GOT3 (cell line): Measurements from ENCODE around the gene CSF1R.

Source experiments
- DNase-seq: peaks from one replicate; lab custom pipeline; 2025; ENCODE audit warnings: mixed read lengths; lab: John Stamatoyannopoulos, UW

Gene CSF1R

GRCh38 chr5:150069672-150070627 is 16.4 kb downstream of the CSF1R start:
- no peak for DNase-seq

GRCh38 chr5:150068961-150069645 is 17.3 kb downstream of the CSF1R start:
- no peak for DNase-seq

GRCh38 chr5:150068472-150068871 is 17.9 kb downstream of the CSF1R start:
- DNase-seq, result no peak

GRCh38 chr5:150068071-150068470 is 18.3 kb downstream of the CSF1R start:
- no peak for DNase-seq

GRCh38 chr5:150067405-150067960 is 18.9 kb downstream of the CSF1R start:
- DNase-seq, result no peak

- DNase-seq, result no peak
Observed at GRCh38 chr5:150066901-150067396, 19.4 kb downstream of the CSF1R start.

- no peak for DNase-seq
Observed at GRCh38 chr5:150066436-150066835, 19.9 kb downstream of the CSF1R start.

- DNase-seq, result no peak
Observed at GRCh38 chr5:150065886-150066285, 20.5 kb downstream of the CSF1R start.

- no peak for DNase-seq
Observed at GRCh38 chr5:150065346-150065745, 21.0 kb downstream of the CSF1R start.

- no peak for DNase-seq
Observed at GRCh38 chr5:150064681-150065220, 21.6 kb downstream of the CSF1R start.

- no peak for DNase-seq
Observed at GRCh38 chr5:150063638-150064037, 22.7 kb downstream of the CSF1R start.

GRCh38 chr5:150062216-150062922 is 24.0 kb downstream of the CSF1R start:
- no peak for DNase-seq

- DNase-seq, result no peak
Observed at GRCh38 chr5:150061538-150061995, 24.8 kb downstream of the CSF1R start.

- no peak for DNase-seq
Observed at GRCh38 chr5:150060471-150060870, 25.9 kb downstream of the CSF1R start.

GRCh38 chr5:150059623-150060022 is 26.7 kb downstream of the CSF1R start:
- no peak for DNase-seq

- no peak for DNase-seq
Observed at GRCh38 chr5:150058480-150059126, 27.8 kb downstream of the CSF1R start.

GRCh38 chr5:150057996-150058395 is 28.4 kb downstream of the CSF1R start:
- no peak for DNase-seq

GRCh38 chr5:150057511-150057910 is 28.8 kb downstream of the CSF1R start:
- no peak for DNase-seq

GRCh38 chr5:150057052-150057451 is 29.3 kb downstream of the CSF1R start:
- DNase-seq, result no peak

- DNase-seq, result no peak
Observed at GRCh38 chr5:150056075-150056443, 30.3 kb downstream of the CSF1R start.
